Measurements from ENCODE around the gene ARF1.

Gene ARF1

GRCh38 chr1:228134591-228134990 is 52.1 kb downstream of the ARF1 start:
- DNase-seq: no peak

GRCh38 chr1:228136901-228137300 is 54.4 kb downstream of the ARF1 start:
- peak; percentile 33 for DNase-seq

GRCh38 chr1:228139406-228139930 is 57.0 kb downstream of the ARF1 start:
- DNase-seq: no peak

GRCh38 chr1:228139931-228140723 is 57.6 kb downstream of the ARF1 start, which contains the start of gene GUK1:
TSS of gene GUK1 (plus strand) at chr1:228140279. CDS start at chr1:228140303, 24 bp downstream.
- DNase-seq: peak; percentile 100

- no peak for DNase-seq
Observed at GRCh38 chr1:228140724-228141225, 58.3 kb downstream of the ARF1 start.

GRCh38 chr1:228141226-228142044 is 58.9 kb downstream of the ARF1 start:
- DNase-seq: peak; percentile 45

- DNase-seq: no peak
Observed at GRCh38 chr1:228142155-228142691, 59.7 kb downstream of the ARF1 start.

- DNase-seq: no peak
Observed at GRCh38 chr1:228142701-228143136, 60.2 kb downstream of the ARF1 start.

GRCh38 chr1:228143480-228144192 is 61.1 kb downstream of the ARF1 start:
- no peak for DNase-seq

- no peak for DNase-seq
Observed at GRCh38 chr1:228144193-228144992, 61.9 kb downstream of the ARF1 start.

GRCh38 chr1:228144993-228145343 is 62.5 kb downstream of the ARF1 start:
- DNase-seq: no peak

GRCh38 chr1:228145463-228146416 is 63.2 kb downstream of the ARF1 start:
- DNase-seq: no peak

- DNase-seq: no peak
Observed at GRCh38 chr1:228146417-228147150, 64.1 kb downstream of the ARF1 start.

GRCh38 chr1:228147151-228147693 is 64.7 kb downstream of the ARF1 start:
- DNase-seq: no peak

- DNase-seq: no peak
Observed at GRCh38 chr1:228147768-228148167, 65.3 kb downstream of the ARF1 start.

- no peak for DNase-seq
Observed at GRCh38 chr1:228148196-228148861, 65.8 kb downstream of the ARF1 start.

Data from CD4-positive, alpha-beta T cell treated with Interleukin-12 subunit alpha and Interleukin-12 subunit beta, for 1 hour (primary cell).